Activated CD4-positive, alpha-beta memory T cell treated with anti-CD3 and anti-CD28 coated beads, Interleukin-2, amount 10 ng/mL, durations not matched to agents 7 days and 5 days (primary cell): ENCODE measurements around the gene CALML3. TPM values are rescaled to one million over a fixed set of nuclear protein-coding genes. Genes with fewer than 3 reads are reported as not detected.

Experiments
- CTCF ChIA-PET: fragments of 350-600 bp; sonication (Branson Sonifier 250); formaldehyde crosslinking; loops from one replicate; lab custom pipeline; 2021; ENCODE audit warnings: antibody characterized with exemption, inconsistent platforms; lab: Charles Lee
- POLR2A ChIA-PET: fragments of 350-600 bp; sonication (Branson Sonifier 250); formaldehyde crosslinking; loops from one replicate; lab custom pipeline; 2021; ENCODE audit warnings: antibody characterized with exemption; lab: Charles Lee
- DNase-seq: peaks from one replicate; pipeline ENCODE4 v3.0.0-alpha.2; 2020
- H3K27ac Mint-ChIP-seq: one replicate; pipeline ENCODE4 v1.8.0; 2021; ENCODE audit warnings: mild to moderate bottlenecking, mixed read lengths
- H3K27me3 Mint-ChIP-seq: one replicate; pipeline ENCODE4 v1.8.0; 2021; ENCODE audit warnings: mixed read lengths
- H3K36me3 Mint-ChIP-seq: one replicate; pipeline ENCODE4 v1.8.0; 2021; ENCODE audit warnings: low read depth, mixed read lengths
- H3K4me1 Mint-ChIP-seq: one replicate; pipeline ENCODE4 v1.8.0; 2021; ENCODE audit warnings: mixed read lengths
- H3K4me3 Mint-ChIP-seq: one replicate; pipeline ENCODE4 v1.8.0; 2021; ENCODE audit warnings: mild to moderate bottlenecking, mixed read lengths
- H3K9me3 Mint-ChIP-seq: one replicate; pipeline ENCODE4 v1.8.0; 2021; ENCODE audit warnings: mixed read lengths
- total RNA-seq, 2 experiments: library from RNA; stranded (reverse); gene quantifications; one replicate each; pipeline ENCODE4 v1.2.3, GENCODE V29; 2021

The CALML3 gene
- total RNA-seq, 2 experiments from 2014 or later = not detected

DNA sequence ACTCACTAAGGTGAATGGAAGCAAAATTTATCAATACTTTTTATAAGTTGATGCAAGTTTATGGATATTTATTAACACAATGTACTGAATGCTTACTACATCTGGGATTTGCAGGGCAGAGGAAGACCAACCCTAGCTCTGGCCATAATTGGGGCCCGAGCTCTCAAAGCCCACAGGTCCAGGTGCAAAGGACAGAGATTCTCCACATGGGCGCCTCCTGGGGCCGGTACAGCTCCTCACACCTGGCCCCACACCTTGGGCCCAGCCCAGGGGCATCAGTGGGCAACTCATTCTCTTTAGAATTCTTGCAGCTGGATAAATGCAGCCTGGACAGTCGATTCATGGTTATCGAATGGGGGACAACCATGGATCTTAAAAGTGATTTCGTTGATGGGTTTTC lies 47.1 kb downstream of the CALML3 start:
- no peaks in the 10 kb centered on the region for H3K9me3 Mint-ChIP-seq
- H3K4me3 Mint-ChIP-seq = no peak overlapping the region
- ChIA-PET CTCF (interaction anchor here (1.0 kb wide), 1 partner anchor 51 kb away, joined by 3 read pairs; no protein-coding TSS in a partner anchor), POLR2A (no interaction called here)
- no peaks in the 10 kb centered on the region for H3K36me3 Mint-ChIP-seq
- no peak overlapping the region for H3K27ac Mint-ChIP-seq
- peaks cover 3% of the 10 kb centered on the region for H3K27me3 Mint-ChIP-seq
- no peak for DNase-seq
- H3K4me1 Mint-ChIP-seq = peaks cover 4% of the 10 kb centered on the region

DNA sequence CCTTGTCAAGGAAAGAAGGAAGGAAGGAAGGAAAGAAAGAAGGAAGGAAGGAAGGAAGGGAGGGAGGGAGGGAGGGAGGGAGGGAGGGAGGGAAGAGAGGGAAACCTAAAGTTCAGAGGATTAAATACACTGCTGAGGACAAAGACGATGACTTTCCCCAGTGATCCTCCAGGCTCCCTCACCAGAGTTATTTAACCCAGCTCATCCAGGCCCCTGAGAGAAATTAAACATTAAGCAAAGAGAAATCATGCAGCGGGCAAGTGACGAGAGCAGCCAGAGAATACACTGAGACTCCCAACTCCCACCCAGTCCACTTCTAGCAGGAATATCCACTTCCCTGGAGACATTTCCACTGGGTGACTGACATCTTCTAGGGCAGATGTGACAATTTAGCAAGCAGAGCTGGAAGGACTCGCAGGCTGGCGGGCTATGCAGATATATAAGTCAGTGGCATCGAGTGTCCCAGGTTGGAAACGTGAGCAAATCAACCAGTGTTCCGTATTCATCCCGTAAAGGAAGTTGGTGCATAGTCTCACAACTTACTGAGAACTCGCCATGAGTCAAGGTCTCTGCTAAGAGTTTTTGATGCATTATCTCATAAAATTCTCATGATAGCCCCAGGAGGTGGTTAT lies 48.7 kb downstream of the CALML3 start:
- ChIA-PET POLR2A (no interaction called here), CTCF (no interaction called here)
- no peaks in the 10 kb centered on the region for H3K36me3 Mint-ChIP-seq
- DNase-seq = no peak
- no peak overlapping the region for H3K4me3 Mint-ChIP-seq
- peaks cover 4% of the 10 kb centered on the region for H3K4me1 Mint-ChIP-seq
- no peaks in the 10 kb centered on the region for H3K9me3 Mint-ChIP-seq
- H3K27ac Mint-ChIP-seq = no peak overlapping the region
- H3K27me3 Mint-ChIP-seq = peaks cover 3% of the 10 kb centered on the region

DNA sequence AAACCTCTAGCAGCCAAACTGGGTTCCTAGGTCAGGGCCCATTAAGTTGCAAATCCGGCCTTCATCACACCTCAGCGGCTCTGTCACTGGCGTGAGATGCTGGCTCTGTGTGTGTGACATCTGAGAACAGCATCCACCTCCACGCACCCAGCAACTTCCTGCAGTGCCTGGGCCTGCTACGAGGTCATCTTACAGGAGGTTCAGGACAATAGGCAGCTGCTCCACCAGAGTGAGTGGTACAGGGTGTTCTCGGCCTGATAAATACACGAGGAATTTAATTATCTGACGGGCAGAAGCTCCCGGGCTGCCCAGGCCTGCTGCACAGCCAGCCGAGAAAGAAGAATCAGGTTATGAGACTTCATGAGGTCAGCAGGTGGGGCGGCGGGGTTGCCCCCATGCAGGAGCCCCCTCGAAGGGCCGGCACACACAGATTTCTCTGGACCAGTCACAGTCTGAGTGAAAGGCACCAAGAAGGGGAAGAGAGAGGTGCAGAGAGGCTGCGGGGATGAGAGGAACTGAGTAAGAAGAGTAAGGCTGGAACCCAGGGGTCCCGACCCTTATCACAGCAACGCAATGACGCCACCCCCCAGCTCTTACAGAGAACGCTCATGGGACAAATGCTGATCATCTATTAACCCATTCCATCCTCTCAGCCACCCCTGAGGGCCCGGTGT lies 49.3 kb downstream of the CALML3 start:
- DNase-seq = no peak
- POLR2A ChIA-PET = no interaction called here
- no peak overlapping the region for H3K27ac Mint-ChIP-seq
- H3K36me3 Mint-ChIP-seq = no peaks in the 10 kb centered on the region
- CTCF ChIA-PET = no interaction called here
- peaks cover under 1% of the 10 kb centered on the region for H3K4me1 Mint-ChIP-seq
- no peak overlapping the region for H3K4me3 Mint-ChIP-seq
- H3K9me3 Mint-ChIP-seq = no peaks in the 10 kb centered on the region
- peaks cover 2% of the 10 kb centered on the region for H3K27me3 Mint-ChIP-seq

DNA sequence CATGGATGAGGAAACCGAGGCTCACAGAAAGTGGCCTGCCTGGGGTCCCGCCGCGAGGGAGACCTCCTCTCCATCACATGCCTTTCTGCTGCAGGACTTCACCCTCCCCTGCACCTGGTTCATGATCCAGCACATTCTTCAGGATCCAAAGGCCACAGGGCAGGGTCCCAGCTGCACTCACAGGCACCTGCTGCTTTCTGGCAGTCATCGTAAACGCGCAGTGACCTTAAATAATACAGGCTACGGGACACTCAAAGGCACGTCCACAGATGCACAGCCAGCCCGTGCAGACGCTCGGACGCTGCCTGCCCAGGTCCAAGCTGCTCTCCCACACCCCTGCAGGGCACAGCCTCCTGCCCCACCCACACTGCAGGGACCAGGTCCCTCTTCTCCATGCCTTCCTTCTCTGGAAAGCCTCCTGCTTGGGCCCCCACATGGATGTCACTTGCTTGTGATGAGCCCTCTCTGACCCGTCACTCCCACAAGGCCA lies 49.9 kb downstream of the CALML3 start:
- H3K9me3 Mint-ChIP-seq = no peaks in the 10 kb centered on the region
- POLR2A ChIA-PET = no interaction called here
- CTCF ChIA-PET = no interaction called here
- DNase-seq = no peak
- no peak overlapping the region for H3K4me3 Mint-ChIP-seq
- H3K36me3 Mint-ChIP-seq = no peaks in the 10 kb centered on the region
- no peak overlapping the region for H3K27ac Mint-ChIP-seq
- no peaks in the 10 kb centered on the region for H3K4me1 Mint-ChIP-seq
- H3K27me3 Mint-ChIP-seq = peaks cover 5% of the 10 kb centered on the region

DNA sequence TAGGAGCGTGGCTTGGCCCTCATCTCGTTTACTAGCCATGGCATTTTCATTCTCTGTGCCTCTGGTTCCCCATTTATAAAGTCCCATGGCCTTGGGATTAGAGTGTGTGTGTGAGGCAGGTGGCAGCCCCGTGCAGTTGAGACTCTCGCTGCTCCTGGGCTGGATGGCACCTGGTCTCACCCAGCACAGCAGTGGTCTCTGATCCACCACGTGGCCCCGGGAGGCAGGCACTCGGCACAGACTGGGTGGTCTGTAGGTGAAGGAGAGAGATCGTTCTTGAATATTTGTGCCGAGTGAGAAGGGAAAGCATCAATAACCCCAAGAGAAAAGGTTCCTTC lies 50.4 kb downstream of the CALML3 start:
- POLR2A ChIA-PET = no interaction called here
- H3K36me3 Mint-ChIP-seq = no peaks in the 10 kb centered on the region
- peaks cover 5% of the 10 kb centered on the region for H3K27me3 Mint-ChIP-seq
- H3K9me3 Mint-ChIP-seq = no peaks in the 10 kb centered on the region
- no peaks in the 10 kb centered on the region for H3K4me1 Mint-ChIP-seq
- DNase-seq = no peak
- no peak overlapping the region for H3K27ac Mint-ChIP-seq
- H3K4me3 Mint-ChIP-seq = no peak overlapping the region
- CTCF ChIA-PET = no interaction called here

DNA sequence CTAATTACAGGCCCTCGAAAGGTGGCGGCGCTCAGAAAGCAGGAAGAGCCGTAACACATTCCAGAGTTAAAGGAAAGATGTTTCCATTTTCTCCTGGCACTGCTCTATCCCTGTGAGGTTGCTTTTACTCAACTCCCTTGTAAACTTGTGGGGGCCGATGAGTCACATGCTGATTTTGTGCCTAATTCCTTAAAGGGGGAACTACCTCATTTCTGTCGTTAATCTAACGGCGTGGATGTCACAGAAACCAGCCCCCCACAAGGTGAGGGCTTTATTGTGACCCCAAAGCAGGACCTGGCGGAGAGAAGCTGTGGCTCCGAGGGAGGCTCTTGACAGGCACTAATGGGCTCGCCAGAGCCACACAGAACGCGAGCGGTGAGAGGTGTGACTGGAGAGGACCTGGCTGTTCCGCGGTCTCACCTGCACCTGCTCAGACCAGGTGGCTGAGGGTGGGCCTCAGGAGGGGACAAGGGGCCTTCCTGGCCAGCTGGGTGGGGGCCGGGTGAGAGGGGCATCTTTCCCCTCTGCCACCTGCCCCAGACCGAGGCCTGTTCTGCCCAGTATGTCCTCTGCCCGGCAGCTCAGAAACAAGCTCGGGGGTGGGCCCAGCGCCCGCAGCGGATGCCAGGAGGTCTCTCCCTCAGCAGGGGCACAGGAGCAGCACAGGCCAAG lies 50.9 kb downstream of the CALML3 start:
- Mint-ChIP-seq H3K27ac (no peak overlapping the region), H3K36me3 (no peaks in the 10 kb centered on the region), H3K4me1 (no peaks in the 10 kb centered on the region), H3K9me3 (no peaks in the 10 kb centered on the region), H3K4me3 (no peak overlapping the region), H3K27me3 (peaks cover 7% of the 10 kb centered on the region)
- DNase-seq = no peak
- POLR2A ChIA-PET = no interaction called here
- CTCF ChIA-PET = no interaction called here

DNA sequence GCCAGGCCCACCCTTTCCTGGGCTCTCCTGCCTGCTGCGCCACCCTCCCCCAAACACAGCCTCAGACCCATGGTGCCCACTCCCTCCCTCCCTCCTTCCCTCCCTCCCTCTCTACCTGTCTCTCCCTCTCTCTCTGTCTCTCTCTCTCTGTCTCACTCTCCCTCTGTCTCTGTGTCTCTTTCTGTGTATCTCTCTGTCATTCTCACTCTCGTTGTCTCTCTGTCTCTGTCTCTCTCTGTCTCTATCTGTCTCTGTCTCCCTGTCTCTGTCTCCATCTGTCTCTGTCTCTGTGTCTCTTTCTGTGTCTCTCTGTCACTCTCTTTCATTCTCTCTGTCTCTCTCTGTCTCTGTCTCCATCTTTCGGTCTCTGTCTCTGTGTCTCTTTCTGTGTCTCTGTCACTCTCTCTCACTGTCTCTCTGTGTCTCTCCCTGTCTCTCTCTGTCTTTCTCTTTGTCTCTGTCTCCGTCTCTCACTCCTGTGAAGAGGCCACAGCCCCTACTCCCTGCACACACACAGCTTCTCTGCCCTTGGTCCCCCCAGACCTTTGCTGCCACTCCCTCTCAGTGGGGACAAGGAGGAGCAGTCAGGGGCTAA lies 51.5 kb downstream of the CALML3 start:
- ChIA-PET CTCF (no interaction called here), POLR2A (no interaction called here)
- Mint-ChIP-seq H3K27ac (no peak overlapping the region), H3K36me3 (no peaks in the 10 kb centered on the region), H3K9me3 (no peaks in the 10 kb centered on the region), H3K4me1 (no peaks in the 10 kb centered on the region), H3K27me3 (peaks cover 7% of the 10 kb centered on the region), H3K4me3 (no peak overlapping the region)
- no peak for DNase-seq

Other genes starting within 250 kb of the CALML3 start
- gene UCN3, start 160.0 kb upstream of the CALML3 start, total RNA-seq = not detected
- not detected for gene TUBAL3, start 120.1 kb upstream of the CALML3 start, total RNA-seq
- gene NET1, start 112.4 kb upstream of the CALML3 start, total RNA-seq = 10 to 100 TPM; 37.1 to 40.0 TPM
- gene CALML5, start 25.4 kb upstream of the CALML3 start, total RNA-seq = not detected
- 1 to 10 TPM; 4.8 to 5.4 TPM for gene ASB13, start 141.6 kb downstream of the CALML3 start, total RNA-seq
- gene TASOR2, start 159.9 kb downstream of the CALML3 start, total RNA-seq = 10 to 100 TPM; 35.1 to 37.3 TPM